ENCODE measurements around the gene CNIH3.
A peak's percentile ranks its signal among the peaks of the same experiment; 100 is the strongest.

Gene CNIH3

GRCh38 chr1:224616756-224617409 is 766 bp downstream of the CNIH3 start:
- Histone ChIP-seq H3K27ac (no peak overlapping the region), H3K4me3 (peak overlapping the region; percentile 67)
- no peak for DNase-seq (ENCODE audit: low spot score)
- no peak for TF ChIP-seq CTCF (IDR thresholded peaks at IDR 0.05)

DNA sequence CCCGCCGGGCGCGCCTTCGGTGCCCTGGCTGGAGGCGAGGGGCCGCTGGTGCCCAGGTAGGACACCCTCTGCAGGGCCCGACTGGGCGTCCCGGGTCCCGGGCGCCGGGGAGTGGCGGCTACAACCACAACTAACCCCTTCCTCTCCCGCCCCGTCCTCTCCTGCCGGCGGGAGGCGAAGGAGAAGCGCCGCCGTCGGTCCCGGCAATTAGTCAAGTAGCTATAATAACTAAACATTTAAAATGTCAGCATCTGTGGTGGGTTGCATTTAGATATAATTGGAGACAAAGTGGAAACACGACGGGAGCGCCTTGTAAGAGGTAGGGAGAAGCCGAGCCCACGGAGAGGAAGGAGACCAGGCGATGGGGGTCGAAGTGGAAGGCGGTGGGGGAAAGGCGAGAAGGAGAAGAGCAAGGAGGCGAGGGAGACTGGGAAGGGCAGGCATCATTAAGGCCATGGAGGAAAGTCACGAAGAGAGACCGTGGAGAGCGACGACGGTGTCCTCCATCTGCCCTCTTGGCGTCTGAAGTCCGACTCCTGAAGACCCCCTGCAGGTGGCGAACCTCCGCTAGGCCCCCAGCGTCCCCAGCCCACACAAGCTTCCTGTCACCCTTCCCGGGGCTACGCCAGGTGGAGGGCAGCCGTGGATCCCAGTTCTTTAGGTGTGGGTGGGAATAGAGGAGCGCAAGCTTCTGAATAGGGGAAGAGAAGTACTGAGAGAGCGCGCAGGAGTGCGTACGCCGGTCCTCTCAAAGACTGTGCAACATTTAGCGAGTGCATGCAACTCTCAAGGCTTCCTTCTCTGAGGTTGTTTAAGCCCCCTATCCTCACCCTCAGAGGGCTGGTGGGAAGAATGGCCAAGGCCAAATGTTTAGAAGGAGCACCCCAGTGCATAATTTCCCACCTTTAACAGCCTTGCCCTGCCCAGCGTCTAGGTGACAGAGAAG is 1.6 kb downstream of the CNIH3 start:
- H3K27ac ChIP-seq: no peak overlapping the region
- no peak for TF ChIP-seq CTCF (IDR thresholded peaks at IDR 0.05)
- DNase-seq (ENCODE audit: low spot score): no peak
- H3K4me3 ChIP-seq: peak overlapping the region; percentile 67

DNA sequence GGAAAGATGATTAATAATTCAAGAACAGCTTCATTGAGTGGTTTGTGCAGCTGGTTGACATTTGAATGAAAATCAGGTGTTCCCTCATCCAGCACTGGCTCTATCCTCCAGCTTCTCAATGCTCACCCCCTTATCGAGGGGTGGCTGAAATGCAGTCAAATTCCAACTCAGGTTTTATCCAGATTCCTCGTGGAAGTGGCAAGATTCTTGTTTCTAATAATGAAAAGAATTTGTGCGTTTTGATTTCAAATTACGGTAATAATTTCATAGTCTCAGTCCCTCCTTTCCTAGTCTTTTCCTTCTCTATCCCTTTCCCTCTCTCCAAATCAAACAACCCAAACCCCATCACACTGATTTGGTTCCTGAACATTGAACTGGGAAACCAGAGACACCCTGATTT is 3.1 kb downstream of the CNIH3 start:
- H3K27ac ChIP-seq: no peak overlapping the region
- no peak for TF ChIP-seq CTCF (IDR thresholded peaks at IDR 0.05)
- no peak overlapping the region for H3K4me3 ChIP-seq
- DNase-seq (ENCODE audit: low spot score): no peak

- TF ChIP-seq CTCF (IDR thresholded peaks at IDR 0.05): no peak
Observed at GRCh38 chr1:224620105-224620504, 4.0 kb downstream of the CNIH3 start.

GRCh38 chr1:224621813-224622682 is 5.9 kb downstream of the CNIH3 start:
- no peak for TF ChIP-seq CTCF (IDR thresholded peaks at IDR 0.05)
- no peak overlapping the region for H3K4me3 ChIP-seq
- H3K27ac ChIP-seq: no peak overlapping the region
- no peak for DNase-seq (ENCODE audit: low spot score)

More at GRCh38 chr1:224620105-224620504, 4.0 kb downstream of the CNIH3 start:
- Histone ChIP-seq H3K4me3 (no peak overlapping the region), H3K27ac (no peak overlapping the region)
- DNase-seq (ENCODE audit: low spot score): no peak

DNA sequence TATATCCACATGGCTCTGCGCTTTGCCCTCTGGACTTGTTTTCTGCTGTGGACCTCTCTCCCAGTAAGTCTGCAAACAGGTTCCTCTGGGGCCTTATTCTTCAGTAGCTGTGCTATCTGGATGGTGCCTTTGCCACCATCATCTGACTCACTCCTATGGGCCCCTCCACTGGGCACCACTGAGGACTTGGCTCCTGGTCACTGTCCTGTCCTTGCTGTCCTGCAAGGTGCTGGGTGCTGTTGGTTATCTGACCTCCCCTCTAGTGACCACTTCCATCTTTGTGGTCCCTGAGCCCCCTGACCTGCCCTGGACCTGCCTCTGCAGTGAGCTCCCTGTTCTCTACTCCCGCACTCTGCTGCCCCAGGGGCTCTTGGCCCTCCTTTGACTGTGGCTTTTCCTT is 6.7 kb downstream of the CNIH3 start:
- no peak for DNase-seq (ENCODE audit: low spot score)
- TF ChIP-seq CTCF (IDR thresholded peaks at IDR 0.05): no peak
- no peak overlapping the region for H3K4me3 ChIP-seq
- no peak overlapping the region for H3K27ac ChIP-seq

All from coronary artery (tissue), 2 donors.